ENCODE results near the gene ACSL1.
A peak's percentile ranks its signal among the peaks of the same experiment; 100 is the strongest.
"Not testable (repeated sequence)": the region's sequence is repeated elsewhere in the genome, so short reads cannot be mapped to it uniquely, and the experiment has no call there.

The ACSL1 gene

GRCh38 chr4:184785813-184786212 is 40.0 kb downstream of the ACSL1 start:
- DNase-seq = no peak

DNA sequence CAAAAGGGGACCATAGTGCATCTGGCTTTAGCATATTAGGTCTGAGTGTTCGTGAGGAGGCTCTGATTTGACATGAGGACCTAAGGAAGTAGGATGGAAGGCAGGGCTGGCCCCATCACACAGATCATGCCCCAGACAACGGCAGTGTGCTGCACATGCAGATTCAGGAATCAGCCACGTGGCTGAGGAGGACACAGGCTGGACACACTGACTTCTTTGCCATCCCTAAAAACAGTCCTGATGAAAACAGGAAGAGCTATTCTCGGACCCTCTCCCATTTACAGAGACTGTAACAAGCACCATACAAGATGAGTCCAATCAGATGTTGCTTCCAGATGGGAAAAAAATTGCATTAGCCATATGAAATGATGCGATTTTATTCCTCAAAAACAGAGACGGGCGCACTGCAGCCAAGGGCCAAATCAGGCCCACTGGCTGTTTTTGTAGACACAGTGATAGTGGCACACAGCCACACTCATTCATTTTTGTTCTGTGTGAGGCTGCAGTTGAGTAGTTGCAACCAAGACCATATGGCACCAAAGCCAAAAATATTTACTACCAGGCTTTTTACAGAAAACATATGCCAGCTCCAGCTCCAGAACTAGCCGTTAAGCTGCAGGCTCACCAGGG is 41.0 kb downstream of the ACSL1 start:
- DNase-seq = no peak

GRCh38 chr4:184782731-184783373 is 42.9 kb downstream of the ACSL1 start:
- DNase-seq = no peak

DNA sequence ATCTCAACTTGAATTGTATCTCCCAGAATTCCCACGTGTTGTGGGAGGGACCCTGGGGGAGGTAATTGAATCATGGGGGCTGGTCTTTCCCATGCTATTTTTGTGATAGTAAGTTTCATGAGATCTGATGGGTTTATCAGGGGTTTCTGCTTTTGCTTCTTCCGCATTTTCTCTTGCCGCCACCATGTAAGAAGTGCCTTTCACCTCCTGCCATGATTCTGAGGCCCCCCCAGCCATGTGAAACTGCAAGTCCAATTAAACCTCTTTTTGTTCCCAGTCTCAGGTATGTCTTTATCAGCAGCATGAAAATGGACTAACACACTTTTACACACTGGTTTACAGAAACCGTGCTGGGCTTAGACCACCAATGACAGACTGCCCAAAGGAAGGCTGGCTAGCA is 46.6 kb downstream of the ACSL1 start:
- DNase-seq = not testable (repeated sequence)

DNA sequence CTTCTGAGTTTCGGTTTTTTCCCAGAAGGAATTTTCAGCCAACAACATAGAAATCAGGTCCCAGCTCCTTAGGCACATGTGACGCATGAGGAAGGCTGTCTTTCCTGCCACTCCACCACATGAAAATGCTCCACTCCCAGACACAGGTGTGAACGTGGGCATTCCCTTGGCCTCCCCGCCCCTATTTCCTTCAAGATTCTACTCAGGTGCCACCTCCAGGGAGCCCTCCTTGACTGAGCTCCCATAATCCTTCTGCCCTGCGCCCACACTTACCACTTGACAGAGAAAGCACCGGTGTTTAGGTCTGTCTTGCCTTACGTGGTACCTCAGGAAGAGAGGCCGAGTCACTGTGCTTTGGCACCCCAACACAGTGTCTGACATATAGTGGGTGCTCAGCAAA is 47.4 kb downstream of the ACSL1 start:
- DNase-seq = no peak

GRCh38 chr4:184776821-184777220 is 48.9 kb downstream of the ACSL1 start:
- no peak for DNase-seq

GRCh38 chr4:184775854-184776555 is 49.8 kb downstream of the ACSL1 start:
- no peak for DNase-seq

GRCh38 chr4:184774152-184774551 is 51.6 kb downstream of the ACSL1 start:
- no peak for DNase-seq

DNA sequence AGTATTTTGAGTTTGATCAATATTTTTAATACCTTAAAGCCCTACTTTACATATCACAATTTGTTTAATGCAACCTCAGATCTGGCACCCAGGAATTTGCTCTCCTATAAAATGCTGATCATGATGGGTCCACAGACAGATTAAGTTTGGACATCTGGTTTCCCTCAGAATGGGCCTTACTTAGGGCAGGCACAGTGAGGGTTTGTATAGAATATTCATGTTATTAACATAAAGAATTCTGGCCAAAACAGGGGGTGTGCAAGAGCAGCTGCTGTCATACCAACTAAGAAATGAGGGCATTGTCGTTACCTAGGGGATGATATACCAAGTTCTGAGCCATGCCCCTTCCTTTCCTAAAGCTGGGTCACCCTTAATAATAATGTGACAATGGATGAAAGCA is 54.4 kb downstream of the ACSL1 start:
- DNase-seq = no peak

DNA sequence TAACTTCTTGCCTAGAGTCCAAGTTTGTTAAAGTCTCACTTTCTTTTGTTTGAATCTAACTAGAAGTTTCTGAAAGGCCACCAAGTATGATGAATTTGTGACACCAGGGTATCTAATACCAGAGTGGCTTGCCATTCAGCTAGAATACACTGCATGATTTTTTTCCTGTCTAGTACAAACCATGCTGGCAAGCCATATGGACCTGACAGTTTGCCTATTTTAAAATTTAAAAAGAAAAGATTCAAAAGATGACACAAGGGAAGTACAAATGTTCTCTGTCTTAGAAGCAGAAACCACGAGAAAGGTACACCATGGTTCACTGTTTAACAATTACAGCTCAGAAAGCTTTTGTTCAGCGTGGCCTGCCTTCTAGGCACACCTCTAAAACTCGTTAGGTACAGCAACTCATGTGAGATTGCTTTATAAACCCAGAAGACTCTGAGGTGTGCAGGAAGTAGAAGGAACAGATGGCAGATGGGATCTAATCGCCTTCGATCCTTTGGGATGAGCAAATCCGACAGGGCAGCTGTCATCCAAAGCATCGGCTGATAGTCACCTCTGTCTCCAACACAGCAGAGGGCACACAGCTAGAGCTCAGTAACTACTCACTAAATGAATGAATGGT is 56.5 kb downstream of the ACSL1 start:
- no peak for DNase-seq

DNA sequence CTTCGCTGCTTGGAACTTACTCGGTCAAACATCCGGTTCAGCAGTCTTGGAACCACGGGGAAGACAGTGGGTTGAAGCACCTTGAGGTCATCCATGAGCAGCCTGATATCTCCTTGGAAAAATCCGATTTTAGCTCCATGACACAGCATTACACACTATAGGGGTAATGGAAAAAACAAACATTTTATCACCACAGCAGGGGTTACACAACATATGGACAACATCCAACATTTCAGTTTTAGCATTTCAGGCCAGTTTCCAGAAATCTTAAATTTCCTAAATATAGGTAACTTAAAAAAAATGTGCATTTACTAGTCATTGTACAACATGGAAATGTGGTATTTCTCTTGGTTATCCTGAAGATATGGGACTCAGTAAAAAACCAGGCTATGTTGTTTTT is 57.5 kb downstream of the ACSL1 start:
- DNase-seq = no peak

- DNase-seq = no peak
Observed at GRCh38 chr4:184766446-184766845, 59.3 kb downstream of the ACSL1 start.

DNA sequence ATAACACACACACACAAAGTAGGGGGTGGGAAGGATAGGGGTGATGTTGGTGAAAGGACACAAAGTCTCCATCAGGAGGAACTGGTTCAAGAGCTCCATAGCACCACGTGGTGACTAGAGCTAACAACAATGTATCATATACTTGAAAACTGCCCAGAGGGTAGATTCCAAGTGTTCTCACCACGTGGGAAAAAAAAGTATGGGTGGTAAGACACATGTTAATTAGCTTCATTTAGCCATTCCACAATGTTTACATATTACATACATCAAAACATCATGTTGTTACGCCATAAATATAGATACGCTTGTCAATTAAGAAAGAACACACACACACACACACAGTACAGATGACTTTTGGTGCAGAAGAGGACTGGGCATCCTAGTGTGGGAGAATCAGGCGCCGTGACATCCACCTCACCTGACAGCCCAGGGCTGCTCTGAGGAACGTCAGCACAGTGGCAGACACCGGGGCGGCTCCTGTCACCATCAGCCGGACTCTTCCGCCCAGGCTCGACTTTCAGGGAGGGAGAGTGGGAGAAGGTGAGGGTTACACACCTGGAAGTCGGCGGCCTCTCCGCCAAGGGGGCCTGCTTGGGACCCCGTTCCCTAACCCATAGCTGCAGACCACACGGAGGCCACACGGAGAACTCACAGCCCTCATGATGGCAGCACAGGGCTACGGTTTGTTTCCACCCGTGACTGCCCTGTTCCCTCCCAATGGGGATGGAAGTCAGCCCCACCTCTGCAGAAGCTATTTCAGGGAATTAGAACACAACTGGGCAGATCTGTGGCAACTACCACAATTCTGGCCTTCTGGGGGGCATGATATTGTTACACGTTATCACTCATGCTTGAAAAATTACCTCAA is 60.1 kb downstream of the ACSL1 start:
- DNase-seq = no peak

GRCh38 chr4:184764601-184765000 is 61.2 kb downstream of the ACSL1 start:
- DNase-seq = no peak

DNA sequence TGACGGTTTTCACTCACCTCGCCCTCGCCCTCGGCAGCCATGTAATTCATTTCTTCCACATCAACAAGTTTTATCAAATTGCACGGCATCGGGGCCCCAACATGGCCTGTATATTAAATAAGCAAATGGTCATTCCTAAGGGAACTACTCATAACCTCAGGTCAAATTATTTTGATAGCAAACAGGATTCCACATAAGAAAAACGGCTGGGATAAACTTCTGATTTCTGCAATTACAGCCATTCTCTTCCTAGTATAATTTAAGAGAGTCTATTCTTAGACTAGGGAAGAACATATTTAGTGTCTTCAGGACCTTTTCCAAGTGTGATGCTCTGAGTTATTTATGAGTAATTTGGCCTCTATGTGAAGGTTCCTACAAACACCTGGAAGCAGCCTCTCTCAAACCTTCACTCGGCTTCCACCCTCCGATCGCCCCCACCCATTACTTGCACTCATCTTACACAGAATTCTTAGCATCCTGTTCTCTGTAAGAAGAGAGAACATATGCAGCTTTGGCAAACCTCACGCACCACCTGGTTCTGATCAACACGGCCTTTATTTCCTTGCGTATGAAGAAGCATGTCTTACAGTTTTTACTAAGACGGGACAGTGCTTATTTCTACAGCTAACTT is 62.5 kb downstream of the ACSL1 start:
- DNase-seq = no peak

GRCh38 chr4:184762100-184762499 is 63.7 kb downstream of the ACSL1 start:
- peak; percentile 70 for DNase-seq

GRCh38 chr4:184760681-184761080 is 65.1 kb downstream of the ACSL1 start:
- DNase-seq = no peak

DNA sequence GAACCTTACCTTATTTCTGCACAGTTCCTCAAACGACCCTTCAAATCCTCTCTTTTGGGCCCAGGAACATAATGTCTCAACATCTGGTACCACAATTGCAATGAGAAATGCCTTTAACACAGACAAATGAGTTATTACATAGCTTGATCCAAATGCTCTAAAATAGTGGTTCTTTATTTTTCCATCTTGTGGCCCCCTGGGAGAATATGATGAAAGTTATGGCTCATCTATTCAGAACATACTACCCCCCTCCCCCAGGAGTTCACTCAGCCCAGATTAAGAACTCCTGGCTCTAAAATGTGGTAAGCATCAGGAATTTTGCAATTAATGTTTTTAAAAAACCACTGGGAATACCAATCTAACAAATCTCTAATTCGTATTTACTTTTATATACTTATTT is 68.0 kb downstream of the ACSL1 start:
- DNase-seq = no peak

GRCh38 chr4:184756399-184756798 is 69.4 kb downstream of the ACSL1 start:
- DNase-seq = no peak

GRCh38 chr4:184755278-184755677 is 70.5 kb downstream of the ACSL1 start:
- DNase-seq = no peak

DNA sequence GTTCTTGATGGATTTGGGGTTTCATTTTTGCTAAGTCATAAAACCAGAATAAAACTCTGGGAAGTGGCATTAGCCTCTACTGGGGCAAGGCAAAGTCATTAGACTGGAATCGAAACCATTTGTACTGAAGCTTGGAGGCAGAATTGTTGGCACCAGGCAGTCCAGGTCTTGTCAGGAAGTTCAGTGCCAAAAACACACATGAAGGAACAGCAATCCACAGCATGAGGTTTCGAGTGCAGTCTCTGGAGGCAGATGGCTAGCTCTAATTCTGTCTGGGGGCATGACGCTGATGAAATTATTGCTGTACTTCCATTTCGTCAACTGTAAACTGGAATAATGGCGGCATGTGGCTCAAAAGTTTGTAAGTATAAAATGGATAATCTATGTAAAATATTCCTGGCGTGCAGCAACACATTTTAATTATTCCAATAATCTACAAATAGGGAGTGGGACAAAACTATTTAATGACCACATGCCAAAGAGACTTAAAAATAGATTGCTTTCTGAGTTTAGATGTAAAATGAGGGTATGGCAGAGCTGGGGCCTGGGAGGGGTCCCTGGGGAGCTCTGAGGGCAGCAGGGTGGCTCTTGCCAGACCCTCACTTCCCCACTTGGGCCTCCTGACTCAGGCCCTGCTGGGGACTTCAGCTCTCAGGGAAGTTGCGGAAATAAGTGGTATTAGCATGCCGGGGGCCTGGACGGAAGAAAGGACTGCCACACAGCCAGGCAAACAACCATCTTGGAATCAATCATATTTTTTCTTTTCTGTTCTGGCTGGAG is 73.1 kb downstream of the ACSL1 start:
- no peak for DNase-seq

DNA sequence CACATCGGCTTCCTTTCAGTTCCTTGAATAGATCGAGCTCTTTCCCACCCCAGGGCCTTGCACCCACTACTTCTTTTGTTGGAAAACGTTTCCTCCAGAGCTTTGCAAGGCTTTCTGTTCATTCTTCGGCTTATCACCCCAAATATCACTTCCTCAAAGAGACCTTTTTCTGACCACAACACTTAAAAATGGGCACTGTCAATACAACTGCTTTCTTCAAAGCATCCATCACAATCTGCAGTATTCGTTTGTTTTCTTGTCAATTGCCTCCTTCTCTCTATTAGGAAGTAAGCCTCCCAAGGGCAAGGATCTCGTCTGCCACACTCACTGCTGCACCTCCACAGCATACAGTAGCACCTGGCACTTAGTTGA is 74.2 kb downstream of the ACSL1 start:
- DNase-seq = no peak

Measured in central memory CD4-positive, alpha-beta T cell (primary cell).